Activated CD8-positive, alpha-beta memory T cell treated with anti-CD3 and anti-CD28 coated beads for 24 hours (primary cell): ENCODE measurements around the gene SLAMF9.

Experiments used
- DNase-seq: peaks from one replicate; pipeline ENCODE4 v3.0.0-alpha.2; 2020

The SLAMF9 gene

GRCh38 chr1:159945483-159946241 is 8.4 kb downstream of the SLAMF9 start, which contains the start of gene IGSF9:
Gene IGSF9 (minus strand): TSS chr1:159945613. CDS start chr1:159943454, 2,159 bp downstream.
- peak; percentile 90 for DNase-seq

- no peak for DNase-seq
Observed at GRCh38 chr1:159944623-159945455, 9.2 kb downstream of the SLAMF9 start.

GRCh38 chr1:159943908-159944622 is 10.0 kb downstream of the SLAMF9 start:
- peak; percentile 52 for DNase-seq

GRCh38 chr1:159943278-159943640 is 10.8 kb downstream of the SLAMF9 start:
- peak; percentile 32 for DNase-seq

- DNase-seq, result no peak
Observed at GRCh38 chr1:159942632-159943277, 11.3 kb downstream of the SLAMF9 start.

GRCh38 chr1:159941591-159942560 is 12.2 kb downstream of the SLAMF9 start:
- DNase-seq, result no peak

GRCh38 chr1:159941141-159941540 is 12.9 kb downstream of the SLAMF9 start:
- DNase-seq, result no peak

GRCh38 chr1:159940006-159940620 is 13.9 kb downstream of the SLAMF9 start:
- no peak for DNase-seq

- DNase-seq, result no peak
Observed at GRCh38 chr1:159939678-159940002, 14.4 kb downstream of the SLAMF9 start.

GRCh38 chr1:159938905-159939677 is 14.9 kb downstream of the SLAMF9 start:
- no peak for DNase-seq

GRCh38 chr1:159938211-159938852 is 15.7 kb downstream of the SLAMF9 start:
- no peak for DNase-seq

- DNase-seq, result no peak
Observed at GRCh38 chr1:159937054-159937750, 16.8 kb downstream of the SLAMF9 start.

GRCh38 chr1:159936273-159936904 is 17.6 kb downstream of the SLAMF9 start:
- DNase-seq, result peak; percentile 98

GRCh38 chr1:159935719-159936272 is 18.2 kb downstream of the SLAMF9 start:
- no peak for DNase-seq

- DNase-seq, result no peak
Observed at GRCh38 chr1:159935305-159935704, 18.7 kb downstream of the SLAMF9 start.

- no peak for DNase-seq
Observed at GRCh38 chr1:159934136-159935039, 19.6 kb downstream of the SLAMF9 start.

GRCh38 chr1:159933347-159933746 is 20.7 kb downstream of the SLAMF9 start:
- DNase-seq, result no peak
